H1 (cell line): ENCODE data around the gene AP1S3. TPM values are rescaled to one million over a fixed set of nuclear protein-coding genes. Genes with fewer than 3 reads are reported as not detected.

Source experiments
- CTCF ChIA-PET: fragments of 300-600 bp; sonication (Branson Sonifier 250); formaldehyde crosslinking; loops from one replicate; lab custom pipeline; 2021; ENCODE audit not compliant: partially characterized antibody; lab: Charles Lee
- POLR2A ChIA-PET: fragments of 300-600 bp; sonication (Branson Sonifier 250); formaldehyde crosslinking; loops from one replicate; lab custom pipeline; 2021; ENCODE audit warnings: inconsistent platforms; ENCODE audit not compliant: partially characterized antibody; lab: Charles Lee
- DNase-seq, 2 experiments: peaks; one replicate each; pipeline versions ENCODE4 v3.0.0 to v3.0.0-alpha.2; 2010 to 2022; ENCODE audit warnings: low spot score in 2 of 2, low read depth in 1 of 2, mixed read lengths in 1 of 2
- FAIRE-seq: peaks from 2 replicates; lab custom pipeline; 2011; peaks lifted over from hg19 to GRCh38; lab: Jason Lieb, UNC
- H2AFZ ChIP-seq: 2 replicates; pipeline ENCODE4 v1.8.1; 2012; ENCODE audit warnings: low read length, inconsistent platforms
- H2AK5ac ChIP-seq: 2 replicates; pipeline ENCODE4 v1.6.1; 2013; ENCODE audit warnings: low read depth, low read length
- H2BK120ac ChIP-seq: replicated peaks from 2 replicates; pipeline ENCODE3; 2013; ENCODE audit warnings: low read depth, low read length, inconsistent platforms
- H2BK12ac ChIP-seq: 2 replicates; pipeline ENCODE4 v1.6.1; 2013; ENCODE audit warnings: low read depth, low read length
- H2BK15ac ChIP-seq: 2 replicates; pipeline ENCODE4 v1.6.1; 2013; ENCODE audit warnings: low read length
- H2BK20ac ChIP-seq: 2 replicates; pipeline ENCODE4 v1.6.1; 2013; ENCODE audit warnings: low read length
- H2BK5ac ChIP-seq: 2 replicates; pipeline ENCODE4 v1.6.1; 2013; ENCODE audit warnings: low read depth, low read length
- H3K14ac ChIP-seq: 2 replicates; pipeline ENCODE4 v1.6.1; 2013; ENCODE audit warnings: inconsistent platforms; ENCODE audit not compliant: insufficient read length
- H3K18ac ChIP-seq: 2 replicates; pipeline ENCODE4 v1.6.1; 2013; ENCODE audit warnings: low read length; ENCODE audit errors: extremely low read depth
- H3K23ac ChIP-seq: 2 replicates; pipeline ENCODE4 v1.6.1; 2013; ENCODE audit warnings: inconsistent platforms; ENCODE audit not compliant: insufficient read length
- H3K23me2 ChIP-seq: 2 replicates; pipeline ENCODE4 v1.6.1; 2013; ENCODE audit warnings: low read depth, low read length
- H3K27ac ChIP-seq: 2 replicates; pipeline ENCODE4 v1.6.1; 2011; ENCODE audit warnings: low read depth, low read length, inconsistent platforms
- H3K27me3 ChIP-seq, 4 experiments: replicated peaks in 1 of 4; 1 replicate in 1 of 4; 2 replicates in 3 of 4; pipeline versions ENCODE4 v1.6.1 to v1.8.1; 2011 to 2013; ENCODE audit warnings: low read length in 3 of 4, mild to moderate bottlenecking in 3 of 4, inconsistent platforms in 2 of 4, mixed read lengths in 2 of 4, moderate library complexity in 1 of 4; ENCODE audit not compliant: control insufficient read depth in 3 of 4, insufficient read depth in 3 of 4; ENCODE audit errors: extremely low read depth in 1 of 4
- H3K36me3 ChIP-seq, 4 experiments: 2 replicates each; pipeline versions ENCODE4 v1.6.1 to v1.8.1; 2011 to 2013; ENCODE audit warnings: mild to moderate bottlenecking in 4 of 4, low read length in 3 of 4, moderate library complexity in 2 of 4, control low read depth in 1 of 4, inconsistent platforms in 1 of 4; ENCODE audit not compliant: insufficient read depth in 4 of 4, control insufficient read depth in 2 of 4
- H3K4ac ChIP-seq: replicated peaks from 2 replicates; pipeline ENCODE3; 2013; ENCODE audit warnings: low read length, low read depth, mixed read lengths, inconsistent platforms; ENCODE audit not compliant: insufficient read length
- H3K4me1 ChIP-seq, 4 experiments: replicated peaks in 1 of 4; 1 replicate in 1 of 4; 2 replicates in 3 of 4; pipeline versions ENCODE4 v1.6.1 to v1.8.1; 2011 to 2013; ENCODE audit warnings: low read length in 3 of 4, inconsistent platforms in 2 of 4, mixed read lengths in 1 of 4; ENCODE audit not compliant: insufficient read depth in 4 of 4, control insufficient read depth in 3 of 4
- H3K4me2 ChIP-seq, 2 experiments: 2 replicates each; pipeline versions ENCODE4 v1.6.1 to v1.8.1; 2011 to 2013; ENCODE audit warnings: low read depth in 2 of 2, low read length in 2 of 2, control low read depth in 1 of 2, inconsistent platforms in 1 of 2, mild to moderate bottlenecking in 1 of 2; ENCODE audit not compliant: insufficient read depth in 1 of 2
- H3K4me3 ChIP-seq, 4 experiments: fragments of 200-600, 300-600 bp in 1 of 4; sonication (generic), shearing (Covaris generic), sonication (Bioruptor Twin) in 1 of 4; 2 replicates each; pipeline versions ENCODE4 v1.5.1 to v1.8.1; 2011 to 2016; ENCODE audit warnings: low read length in 4 of 4, low read depth in 3 of 4, control low read depth in 2 of 4, inconsistent platforms in 2 of 4, mild to moderate bottlenecking in 2 of 4, mixed read lengths in 1 of 4, moderate library complexity in 1 of 4; ENCODE audit not compliant: insufficient read depth in 2 of 4; ENCODE audit errors: extremely low read depth in 1 of 4
- H3K56ac ChIP-seq: replicated peaks from 2 replicates; pipeline ENCODE3; 2013; ENCODE audit warnings: low read depth, mild to moderate bottlenecking, mixed read lengths, low read length, inconsistent platforms; ENCODE audit not compliant: insufficient read length
- H3K79me1 ChIP-seq: 2 replicates; pipeline ENCODE4 v1.6.1; 2013; ENCODE audit warnings: low read depth, low read length, control low read depth
- H3K79me2 ChIP-seq, 2 experiments: 2 replicates each; pipeline versions ENCODE4 v1.6.1 to v1.8.1; 2012 to 2013; ENCODE audit warnings: low read length in 2 of 2, mild to moderate bottlenecking in 2 of 2, inconsistent platforms in 1 of 2; ENCODE audit not compliant: insufficient read depth in 2 of 2, control insufficient read depth in 1 of 2
- H3K9ac ChIP-seq, 4 experiments: replicated peaks in 1 of 4; 1 replicate in 1 of 4; 2 replicates in 3 of 4; pipeline versions ENCODE4 v1.6.1 to v1.8.1; 2011 to 2013; ENCODE audit warnings: low read depth in 3 of 4, low read length in 3 of 4, control low read depth in 2 of 4, mild to moderate bottlenecking in 2 of 4, moderate library complexity in 2 of 4, inconsistent platforms in 1 of 4; ENCODE audit errors: extremely low read depth in 1 of 4
- H3K9me3 ChIP-seq, 2 experiments: 2 replicates each; pipeline versions ENCODE4 v1.6.1 to v1.8.1; 2012 to 2013; ENCODE audit warnings: mild to moderate bottlenecking in 2 of 2, moderate library complexity in 2 of 2, control low read depth in 1 of 2, inconsistent platforms in 1 of 2, low read depth in 1 of 2, low read length in 1 of 2, mixed read lengths in 1 of 2; ENCODE audit not compliant: insufficient read depth in 2 of 2
- H4K20me1 ChIP-seq, 2 experiments: replicated peaks in 1 of 2; 2 replicates each; pipeline versions ENCODE3 to v1.8.1; 2011 to 2013; ENCODE audit warnings: inconsistent platforms in 2 of 2, low read length in 2 of 2, mild to moderate bottlenecking in 1 of 2; ENCODE audit not compliant: insufficient read depth in 2 of 2, control insufficient read depth in 1 of 2
- H4K5ac ChIP-seq: 2 replicates; pipeline ENCODE4 v1.6.1; 2013; ENCODE audit warnings: low read length, low read depth, mixed read lengths, inconsistent platforms; ENCODE audit not compliant: insufficient read length
- H4K8ac ChIP-seq: 2 replicates; pipeline ENCODE4 v1.8.0; 2013; ENCODE audit warnings: mild to moderate bottlenecking, moderate library complexity, low read length, inconsistent platforms; ENCODE audit not compliant: insufficient read depth; ENCODE audit errors: extremely low read depth
- H4K91ac ChIP-seq: replicated peaks from 2 replicates; pipeline ENCODE3; 2013; ENCODE audit warnings: low read length, mixed read lengths, inconsistent platforms; ENCODE audit not compliant: insufficient read length
- CBX8 ChIP-seq: fragments of 300-800, 300-1000 bp; sonication (generic); IDR thresholded peaks from 2 replicates; pipeline ENCODE4 v1.7.1; 2016; ENCODE audit warnings: low read depth, low read length, borderline replicate concordance
- MAFK ChIP-seq: IDR thresholded peaks from 2 replicates; pipeline ENCODE4 v1.6.1; 2012; ENCODE audit warnings: low read depth, mild to moderate bottlenecking, improper control_type of control experiment, low read length
- WGBS, 2 experiments: shearing (Covaris generic) in 1 of 2; methylation state at CpG; one replicate each; pipeline versions ENCODE4 v1.1.6 to v1.1.7; 2013 to 2015; ENCODE audit warnings: low lambda C conversion rate in 2 of 2, mixed read lengths in 2 of 2, inconsistent platforms in 1 of 2, low coverage in 1 of 2, missing lambda C conversion rate in 1 of 2; ENCODE audit not compliant: insufficient replicate concordance in 2 of 2, insufficient coverage in 1 of 2, insufficient read length in 1 of 2; ENCODE audit errors: extremely low coverage in 1 of 2, missing lambda C conversion rate in 1 of 2; 5-methylcytosine and 5-hydroxymethylcytosine counted together
- polyA plus RNA-seq, 7 experiments: library from polyadenylated mRNA; depleted of rRNA in 3 of 7; stranded (reverse) in 5 of 7; unstranded in 2 of 7; fragments of >200 nt in 5 of 7; fragments of 200-250 nt in 2 of 7; gene quantifications; 1 replicate in 5 of 7; 2 replicates in 1 of 7; 4 replicates in 1 of 7; pipeline versions ENCODE4 v1.2.1 to v1.2.3, GENCODE V29; 2011 to 2013; ENCODE audit warnings: missing spikeins in 2 of 7, mixed read lengths in 2 of 7
- total RNA-seq: library from RNA; stranded (reverse); fragmentation: NEBNext Ultra II Directional; extraction: Animal tissue kit (Norgen Biotek cat#: 25700); gene quantifications from 2 replicates; pipeline ENCODE4 v1.2.1, GENCODE V29; 2021

The AP1S3 gene
- total and polyA plus RNA-seq, 2 of the 8 experiments (the other 6 are each of a cell fraction or from before 2014, with no cell fraction given): 3.9 to 20.2 TPM

- H4K5ac ChIP-seq: no peak overlapping the region
Observed at GRCh38 chr2:223751012-223751411, 86.4 kb downstream of the AP1S3 start.

More at GRCh38 chr2:223751012-223751411, 86.4 kb downstream of the AP1S3 start:
- no peaks in the 10 kb centered on the region; a peak in 1 of 7 replicates for H3K4me1 ChIP-seq
- H4K20me1 ChIP-seq: no peaks in the 10 kb centered on the region
- no peak overlapping the region for H2BK20ac ChIP-seq
- H3K18ac ChIP-seq: no peak overlapping the region
- TF ChIP-seq MAFK: no peak
- no peak for TF ChIP-seq CBX8
- no peaks in the 10 kb centered on the region; the same call in 1 of the 2 replicates for H3K23me2 ChIP-seq
- H3K79me2 ChIP-seq: no peaks in the 10 kb centered on the region
- 89% methylated on average over 1 of the region's 1 CpG; no CpG with 5 or more reads in 1 of the 2 experiments for WGBS, 2 experiments
- H2BK12ac ChIP-seq: no peak overlapping the region
- no peak overlapping the region for H2AK5ac ChIP-seq
- H3K36me3 ChIP-seq: no peaks in the 10 kb centered on the region
- H3K79me1 ChIP-seq: no peaks in the 10 kb centered on the region
- no peak overlapping the region for H3K4me3 ChIP-seq
- H3K27me3 ChIP-seq: no peaks in the 10 kb centered on the region
- no peak overlapping the region for H3K4ac ChIP-seq
- H4K91ac ChIP-seq: no peak overlapping the region
- no peak overlapping the region for H2BK5ac ChIP-seq
- H2BK15ac ChIP-seq: no peak overlapping the region
- DNase-seq (no peak), FAIRE-seq (no peak)
- no peak overlapping the region for H3K9ac ChIP-seq
- CTCF ChIA-PET: no interaction called here
- POLR2A ChIA-PET: no interaction called here
- H3K56ac ChIP-seq: no peak overlapping the region
- H2AFZ ChIP-seq: no peak overlapping the region
- H4K8ac ChIP-seq: no peak overlapping the region
- H3K9me3 ChIP-seq: no peaks in the 10 kb centered on the region
- H2BK120ac ChIP-seq: no peak overlapping the region
- H3K23ac ChIP-seq: no peak overlapping the region
- no peak overlapping the region for H3K4me2 ChIP-seq
- H3K27ac ChIP-seq: no peak overlapping the region
- no peak overlapping the region for H3K14ac ChIP-seq
